Effector memory CD4-positive, alpha-beta T cell (primary cell): ENCODE results near the gene LARGE1.

Source experiments
- DNase-seq, 3 donors: peaks; one replicate each; pipeline ENCODE4 v3.0.0-alpha.2; 2020
- H3K27ac ChIP-seq: 2 replicates; pipeline ENCODE4 v1.7.0; 2013; ENCODE audit warnings: mild to moderate bottlenecking, low read length, moderate library complexity; ENCODE audit not compliant: insufficient read depth, poor library complexity, severe bottlenecking
- H3K27me3 ChIP-seq: replicated peaks from 2 replicates; pipeline ENCODE4 v1.7.0; 2013; ENCODE audit warnings: mild to moderate bottlenecking, low read length; ENCODE audit not compliant: insufficient read depth, control insufficient read depth, poor library complexity, severe bottlenecking
- H3K36me3 ChIP-seq: 2 replicates; pipeline ENCODE4 v1.7.0; 2013; ENCODE audit warnings: mild to moderate bottlenecking, low read length, moderate library complexity; ENCODE audit not compliant: control insufficient read depth, insufficient read depth
- H3K4me1 ChIP-seq: 2 replicates; pipeline ENCODE4 v1.7.0; 2013; ENCODE audit warnings: low read length, mild to moderate bottlenecking; ENCODE audit not compliant: control insufficient read depth, insufficient read depth, poor library complexity, severe bottlenecking
- H3K4me3 ChIP-seq: 2 replicates; pipeline ENCODE4 v1.7.0; 2013; ENCODE audit warnings: low read length, low read depth, mild to moderate bottlenecking; ENCODE audit not compliant: insufficient read depth, poor library complexity, severe bottlenecking
- H3K9me3 ChIP-seq: 2 replicates; pipeline ENCODE4 v1.7.0; 2013; ENCODE audit warnings: mild to moderate bottlenecking, low read length, moderate library complexity; ENCODE audit not compliant: control insufficient read depth

The LARGE1 gene

DNA sequence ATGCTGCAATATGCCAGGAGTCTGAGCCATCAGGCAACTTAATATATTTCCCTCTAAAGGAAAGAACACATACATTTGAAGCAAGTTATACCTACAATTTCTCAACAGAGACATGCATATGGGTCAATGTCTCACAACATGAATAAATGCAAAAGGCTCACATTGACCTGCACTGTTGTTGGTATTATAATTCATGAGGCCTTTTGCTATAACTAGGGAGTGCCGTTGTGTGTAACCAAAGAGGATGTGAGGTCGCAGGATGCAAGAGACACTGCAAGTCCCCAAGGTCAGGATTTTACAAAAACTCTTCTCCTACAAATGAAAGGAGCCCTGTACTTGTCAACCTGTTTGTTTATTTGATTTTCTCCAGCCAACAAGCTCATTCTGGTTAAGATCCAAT is 250.5 kb downstream of the LARGE1 start:
- Histone ChIP-seq H3K4me1 (no peaks in the 10 kb centered on the region), H3K36me3 (no peaks in the 10 kb centered on the region), H3K27ac (no peak overlapping the region), H3K4me3 (no peak overlapping the region), H3K9me3 (no peaks in the 10 kb centered on the region), H3K27me3 (no peaks in the 10 kb centered on the region)
- no peak for DNase-seq

DNA sequence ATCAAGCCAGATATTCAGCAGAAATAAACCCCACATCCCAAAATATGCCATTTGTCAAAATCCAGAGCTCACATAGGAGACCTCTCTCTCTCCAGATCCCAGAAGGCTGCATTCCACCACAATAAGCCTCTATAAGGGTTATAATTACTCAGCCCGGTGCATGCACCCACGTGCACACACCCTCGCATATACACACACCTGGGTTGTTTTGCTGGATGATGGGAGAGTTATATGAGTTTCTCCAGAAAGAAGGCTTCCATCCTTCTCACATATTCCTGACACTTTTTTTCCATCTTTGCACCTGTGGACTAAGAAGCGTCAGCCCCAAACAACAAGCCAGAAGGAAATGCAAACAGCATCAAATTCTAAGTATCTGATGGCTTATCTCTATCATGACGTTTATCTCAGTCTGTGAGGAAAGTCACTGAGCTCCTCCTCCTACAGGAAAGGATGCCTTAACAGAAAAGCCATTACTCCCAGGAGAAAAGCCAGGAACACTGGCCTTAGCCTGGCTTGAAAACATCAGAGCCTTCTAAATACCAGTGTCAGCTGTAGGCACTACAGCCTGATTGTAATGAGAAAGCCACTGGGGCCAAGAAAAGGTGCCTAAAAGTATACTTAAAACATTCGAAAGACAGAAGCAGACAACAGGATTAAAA is 253.2 kb downstream of the LARGE1 start:
- no peak for DNase-seq
- H3K27me3 ChIP-seq, result no peaks in the 10 kb centered on the region
- H3K27ac ChIP-seq, result no peak overlapping the region
- H3K9me3 ChIP-seq, result no peaks in the 10 kb centered on the region
- H3K36me3 ChIP-seq, result no peaks in the 10 kb centered on the region
- no peaks in the 10 kb centered on the region for H3K4me1 ChIP-seq
- no peak overlapping the region for H3K4me3 ChIP-seq

DNA sequence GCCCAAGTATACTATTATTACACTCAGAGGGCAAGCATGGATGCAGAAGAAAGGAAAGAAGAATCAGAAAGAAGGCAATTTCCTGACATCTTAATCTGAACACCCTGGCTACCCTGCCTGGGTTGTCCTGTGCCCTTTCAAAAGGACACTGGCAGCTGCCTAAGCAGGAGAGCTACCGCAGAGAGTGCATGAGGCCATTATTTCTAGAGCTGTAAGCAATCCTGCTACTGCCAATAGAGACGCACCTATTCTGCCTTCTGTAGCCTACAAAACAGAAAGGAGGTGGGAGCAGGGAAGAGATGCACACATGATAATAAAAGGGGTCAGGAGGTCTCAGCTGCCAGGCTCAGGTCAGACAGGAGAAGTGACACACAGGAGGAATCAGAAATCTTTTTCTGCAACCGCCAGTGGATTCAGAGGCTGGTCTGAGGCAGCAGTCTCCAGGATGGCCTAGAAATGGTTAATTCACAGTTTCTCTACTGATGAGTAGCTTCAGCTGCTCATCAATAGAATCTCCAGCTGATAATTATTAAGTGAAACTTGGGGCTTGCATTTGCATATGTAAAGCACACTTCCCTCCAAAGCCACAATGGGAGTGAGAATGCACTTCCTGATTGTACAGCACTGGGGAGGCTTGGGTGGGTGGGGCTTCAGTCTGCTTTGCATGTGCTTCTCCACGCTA is 253.9 kb downstream of the LARGE1 start:
- Histone ChIP-seq H3K27me3 (no peaks in the 10 kb centered on the region), H3K36me3 (no peaks in the 10 kb centered on the region), H3K4me1 (no peaks in the 10 kb centered on the region), H3K27ac (no peak overlapping the region), H3K9me3 (no peaks in the 10 kb centered on the region), H3K4me3 (no peak overlapping the region)
- no peak for DNase-seq

DNA sequence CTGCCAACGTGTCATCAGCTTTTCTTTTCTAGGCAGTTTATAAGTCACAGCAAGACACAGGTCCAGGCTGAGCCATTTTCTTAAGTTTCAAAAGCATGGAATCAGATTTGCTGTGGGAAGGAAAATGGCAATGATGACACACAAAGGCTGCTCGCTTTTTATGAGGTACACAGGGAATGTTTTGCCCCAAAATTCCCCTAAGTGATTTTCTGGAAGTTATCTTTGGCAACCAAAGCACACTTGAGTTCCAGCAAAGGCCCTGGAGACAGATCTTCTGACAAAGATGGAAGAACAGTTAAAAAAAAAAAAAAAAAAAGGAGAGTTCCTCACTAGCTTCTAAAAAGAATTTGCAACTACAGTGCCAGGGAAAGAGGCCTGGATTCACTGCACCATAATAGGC is 260.8 kb downstream of the LARGE1 start:
- no peak for DNase-seq
- Histone ChIP-seq H3K9me3 (no peaks in the 10 kb centered on the region), H3K4me3 (no peak overlapping the region), H3K27me3 (no peaks in the 10 kb centered on the region), H3K4me1 (no peaks in the 10 kb centered on the region), H3K27ac (no peak overlapping the region), H3K36me3 (no peaks in the 10 kb centered on the region)

DNA sequence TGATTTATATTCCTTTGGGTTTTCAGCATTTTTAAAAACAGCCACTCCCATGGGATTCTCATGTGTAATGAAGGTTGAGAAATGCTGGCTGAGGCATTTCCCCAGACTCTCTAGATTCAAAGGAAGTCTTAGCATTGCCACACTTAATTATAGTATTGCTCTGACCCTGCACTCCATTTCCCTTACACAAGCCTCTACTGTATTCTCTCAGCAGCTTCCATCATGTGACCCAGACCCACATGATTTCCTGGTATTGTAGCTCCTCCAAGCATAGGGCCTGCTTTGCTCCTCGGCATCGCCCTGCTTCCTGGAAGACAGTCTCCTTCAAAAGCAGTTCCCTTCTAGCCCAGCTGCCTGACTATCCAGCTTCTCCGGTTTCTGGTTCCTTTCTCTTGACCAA is 261.5 kb downstream of the LARGE1 start:
- Histone ChIP-seq H3K4me3 (no peak overlapping the region), H3K4me1 (no peaks in the 10 kb centered on the region), H3K27me3 (no peaks in the 10 kb centered on the region), H3K9me3 (no peaks in the 10 kb centered on the region), H3K36me3 (no peaks in the 10 kb centered on the region), H3K27ac (no peak overlapping the region)
- DNase-seq, result no peak

DNA sequence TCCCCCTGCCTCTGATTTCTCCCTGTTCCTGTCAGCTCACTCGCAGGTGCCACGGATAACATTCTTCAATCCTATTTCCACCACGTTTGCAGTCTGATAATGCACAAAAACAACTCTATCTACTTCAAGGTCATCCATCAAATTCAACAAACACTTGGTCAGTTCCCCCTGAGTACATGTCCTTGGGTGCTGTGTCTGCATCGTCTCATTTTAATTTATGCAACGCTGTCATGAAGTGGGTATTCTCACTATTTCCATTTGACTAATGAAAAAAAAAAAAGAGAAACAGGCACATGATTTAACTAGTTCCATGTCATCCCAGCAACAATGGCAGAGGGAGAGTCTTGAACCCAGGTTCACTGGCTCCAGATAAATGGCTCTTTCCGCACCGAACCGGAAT is 262.6 kb downstream of the LARGE1 start:
- no peaks in the 10 kb centered on the region for H3K4me1 ChIP-seq
- DNase-seq, result no peak
- no peak overlapping the region for H3K4me3 ChIP-seq
- no peaks in the 10 kb centered on the region for H3K36me3 ChIP-seq
- H3K9me3 ChIP-seq, result no peaks in the 10 kb centered on the region
- no peaks in the 10 kb centered on the region for H3K27me3 ChIP-seq
- no peak overlapping the region for H3K27ac ChIP-seq

DNA sequence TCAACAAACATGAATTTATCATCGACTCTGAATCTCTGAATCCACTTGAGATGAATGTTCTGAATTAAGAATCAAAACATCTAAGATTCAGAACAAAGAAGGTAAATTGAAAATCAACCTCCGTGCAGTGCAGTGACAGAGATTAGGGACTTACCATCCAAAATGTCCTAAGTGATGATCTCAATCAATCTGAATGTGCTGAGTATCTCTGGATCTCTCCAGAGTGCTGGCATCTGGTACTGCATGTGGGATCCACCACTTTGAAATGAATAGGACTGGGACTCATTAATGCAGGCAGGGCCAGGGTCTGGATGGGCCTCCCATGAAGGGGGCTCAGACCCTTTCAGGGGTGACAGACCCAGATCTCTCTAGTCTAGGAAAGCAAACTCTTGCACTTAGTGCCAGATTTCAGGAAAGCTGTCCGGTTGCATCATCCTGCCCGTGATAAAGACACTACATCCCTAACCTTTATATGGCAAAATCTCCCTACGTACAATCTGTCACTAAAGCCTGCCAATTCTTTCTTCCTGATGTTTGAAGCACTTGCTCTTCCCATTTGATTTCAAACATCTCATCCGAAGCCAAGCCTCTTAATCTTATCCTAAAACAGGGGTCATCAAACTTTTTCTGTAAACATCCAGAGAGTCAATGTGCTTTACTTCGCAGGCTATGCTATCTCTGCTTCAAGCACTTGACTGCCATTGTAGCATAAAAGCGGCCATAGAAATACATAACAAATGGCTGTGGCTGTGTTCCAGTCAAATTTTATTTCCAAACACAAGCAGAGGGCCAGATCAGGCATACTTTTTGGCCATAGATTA is 263.3 kb downstream of the LARGE1 start:
- H3K4me1 ChIP-seq, result no peaks in the 10 kb centered on the region
- no peaks in the 10 kb centered on the region for H3K27me3 ChIP-seq
- no peaks in the 10 kb centered on the region for H3K9me3 ChIP-seq
- H3K36me3 ChIP-seq, result no peaks in the 10 kb centered on the region
- no peak for DNase-seq
- no peak overlapping the region for H3K4me3 ChIP-seq
- H3K27ac ChIP-seq, result no peak overlapping the region

DNA sequence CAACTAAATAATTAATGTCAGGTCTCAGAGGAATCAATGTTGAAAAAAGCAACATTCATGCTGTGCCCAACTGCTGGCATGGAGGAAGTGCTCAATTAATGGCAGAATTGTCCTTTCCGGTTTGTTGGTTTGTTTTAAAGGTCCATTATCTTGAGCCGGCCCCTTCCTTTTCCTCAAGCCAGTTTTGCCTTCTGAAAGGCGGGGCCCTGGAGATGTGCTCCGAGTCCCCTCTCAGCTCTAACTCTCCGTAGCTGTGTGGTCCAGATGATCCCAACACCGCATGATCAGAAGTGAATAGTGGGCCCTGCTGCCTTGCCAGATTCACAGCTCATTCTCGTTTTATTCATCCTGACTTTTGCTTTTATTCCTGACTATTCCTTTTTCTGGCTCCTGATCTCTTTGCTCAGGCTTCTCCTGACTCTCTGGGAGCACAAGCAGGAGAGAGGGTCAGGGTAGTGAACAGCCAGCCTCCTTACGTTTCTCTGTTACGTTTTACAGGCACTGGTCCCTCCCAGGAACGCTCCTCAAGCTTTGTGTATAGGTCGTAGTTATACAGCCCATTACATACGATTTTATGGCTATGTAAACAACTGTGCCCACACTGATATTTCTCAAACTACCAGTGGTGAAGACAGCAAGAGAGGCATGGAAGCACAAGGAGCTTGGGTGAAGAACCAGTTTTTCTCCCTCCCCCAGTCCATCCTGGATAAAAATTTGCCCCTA is 265.9 kb downstream of the LARGE1 start:
- no peaks in the 10 kb centered on the region for H3K27me3 ChIP-seq
- H3K4me3 ChIP-seq, result no peak overlapping the region
- H3K36me3 ChIP-seq, result no peaks in the 10 kb centered on the region
- DNase-seq, result no peak
- H3K27ac ChIP-seq, result no peak overlapping the region
- H3K9me3 ChIP-seq, result no peaks in the 10 kb centered on the region
- H3K4me1 ChIP-seq, result no peaks in the 10 kb centered on the region

DNA sequence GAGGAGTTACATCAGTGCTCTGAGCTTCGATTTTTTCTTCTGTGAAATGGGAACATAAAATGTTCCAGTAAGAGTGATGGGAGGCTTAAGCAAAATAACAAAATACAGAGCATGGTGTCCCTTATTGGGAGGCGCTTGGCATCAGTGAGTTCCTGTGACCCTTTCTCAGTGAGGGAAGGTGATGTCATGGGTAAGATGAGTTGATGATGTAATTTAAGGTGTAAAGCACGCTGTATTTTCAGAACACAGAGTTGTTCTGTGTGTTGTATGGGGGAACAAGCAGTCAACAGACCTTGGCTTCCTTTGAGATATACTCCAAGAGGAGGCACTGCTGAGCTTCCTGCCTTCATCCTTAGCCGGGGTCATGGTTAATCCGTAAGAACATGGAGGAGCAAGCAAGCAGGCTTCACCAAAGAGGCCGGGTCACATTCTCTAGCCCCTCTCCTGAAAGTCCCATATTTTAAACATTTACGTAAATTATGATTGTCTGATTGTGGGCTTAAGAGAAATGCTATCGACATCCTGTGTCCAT is 266.7 kb downstream of the LARGE1 start:
- Histone ChIP-seq H3K4me1 (no peaks in the 10 kb centered on the region), H3K36me3 (no peaks in the 10 kb centered on the region), H3K9me3 (no peaks in the 10 kb centered on the region), H3K27me3 (no peaks in the 10 kb centered on the region), H3K4me3 (no peak overlapping the region), H3K27ac (no peak overlapping the region)
- no peak for DNase-seq
